GM12878 (cell line): Measurements from ENCODE around the gene TRPM5. TPM values are rescaled to one million over a fixed set of nuclear protein-coding genes. Genes with fewer than 3 reads are reported as not detected.

ENCODE experiments used
- ATAC-seq: fragments of 200-7000 bp; cut with Tn5 transposase; 3 replicates; pipeline ENCODE4 v1.9.1; 2020; ENCODE audit warnings: mild to moderate bottlenecking, moderate library complexity
- BruUV-seq: library from RNA; stranded (reverse); fragments of 400-500 nt; replicated peaks from 2 replicates; lab custom pipeline; 2021; lab: Mats Ljungman, UMichigan
- CTCF ChIA-PET: fragments of 300-600 bp; sonication (Branson Sonifier 250); formaldehyde crosslinking; extraction: SDS; loops from one replicate; lab custom pipeline; 2021; ENCODE audit warnings: inconsistent platforms; lab: Yijun Ruan, JAX
- POLR2A ChIA-PET: fragments of 350-600 bp; formaldehyde crosslinking; extraction: SDS; loops from one replicate; lab custom pipeline; 2021; ENCODE audit warnings: inconsistent platforms; lab: Charles Lee
- RAD21 ChIA-PET: fragments of 300-600 bp; sonication (Branson Sonifier 250); formaldehyde crosslinking; loops from one replicate; lab custom pipeline; 2023; ENCODE audit warnings: antibody characterized with exemption; ENCODE audit not compliant: unreplicated experiment; lab: Charles Lee
- SMC1A ChIA-PET: fragments of 300-600 bp; sonication (Branson Sonifier 250); formaldehyde crosslinking; loops from one replicate; lab custom pipeline; 2023; ENCODE audit not compliant: unreplicated experiment, uncharacterized antibody; lab: Charles Lee
- DNase-seq: peaks from one replicate; pipeline ENCODE4 v3.0.0-alpha.2; 2011; ENCODE audit warnings: low read depth, low spot score
- FAIRE-seq: peaks from 3 replicates; lab custom pipeline; 2011; peaks lifted over from hg19 to GRCh38; lab: Jason Lieb, UNC
- H2AFZ ChIP-seq: 2 replicates; pipeline ENCODE4 v1.6.0; 2011; ENCODE audit warnings: low read depth, low read length, control low read depth; ENCODE audit not compliant: control insufficient read depth
- H3K27ac ChIP-seq: 2 replicates; pipeline ENCODE4 v1.5.1; 2011; ENCODE audit warnings: control low read depth; ENCODE audit not compliant: control insufficient read depth, insufficient read depth
- H3K27me3 ChIP-seq, 2 experiments: replicated peaks in 1 of 2; 2 replicates each; pipeline versions ENCODE4 v1.6.0 to v1.6.1; 2011; ENCODE audit warnings: low read length in 1 of 2; ENCODE audit not compliant: control insufficient read depth in 2 of 2, insufficient read depth in 2 of 2
- H3K36me3 ChIP-seq, 2 experiments: 2 replicates each; pipeline ENCODE4 v1.5.1; 2011; ENCODE audit warnings: low read length in 1 of 2; ENCODE audit not compliant: control insufficient read depth in 2 of 2, insufficient read depth in 2 of 2
- H3K4me1 ChIP-seq: 2 replicates; pipeline ENCODE4 v1.6.1; 2011; ENCODE audit warnings: mild to moderate bottlenecking, low read length, moderate library complexity, mixed read lengths; ENCODE audit not compliant: control insufficient read depth, insufficient read depth
- H3K4me2 ChIP-seq: 2 replicates; pipeline ENCODE4 v1.6.0; 2011; ENCODE audit warnings: control low read depth; ENCODE audit not compliant: control insufficient read depth, insufficient read depth
- H3K4me3 ChIP-seq: fragments of 200-600 bp; sonication (generic); 2 replicates; pipeline ENCODE4 v1.5.1; 2016
- H3K79me2 ChIP-seq: 2 replicates; pipeline ENCODE4 v1.6.0; 2011; ENCODE audit warnings: low read length; ENCODE audit not compliant: control insufficient read depth, insufficient read depth
- H3K9ac ChIP-seq: 2 replicates; pipeline ENCODE4 v1.8.0; 2011; ENCODE audit warnings: low read length, control low read depth, mixed read lengths; ENCODE audit not compliant: control insufficient read depth, insufficient read depth
- H3K9me3 ChIP-seq: replicated peaks from 3 replicates; pipeline ENCODE4 v1.5.1; 2011; ENCODE audit warnings: mild to moderate bottlenecking, low read length; ENCODE audit not compliant: control insufficient read depth, insufficient read depth
- H4K20me1 ChIP-seq: 2 replicates; pipeline ENCODE4 v1.6.0; 2011; ENCODE audit not compliant: control insufficient read depth, insufficient read depth
- ATF2 ChIP-seq: IDR thresholded peaks from 2 replicates; pipeline ENCODE4 v1.6.1; 2012; ENCODE audit warnings: low read length, inconsistent platforms
- CEBPB ChIP-seq, 2 experiments: fragments of 150-350 bp in 1 of 2; IDR thresholded peaks; 2 replicates each; pipeline ENCODE4 v1.6.1; 2012 to 2014; ENCODE audit warnings: low read depth in 2 of 2, low read length in 2 of 2, borderline replicate concordance in 1 of 2, inconsistent platforms in 1 of 2
- MEF2B ChIP-seq: fragments of 450-650 bp; IDR thresholded peaks from 2 replicates; pipeline ENCODE4 v1.6.1; 2018; ENCODE audit warnings: mild to moderate bottlenecking, moderate library complexity; ENCODE audit not compliant: partially characterized antibody, poor library complexity, severe bottlenecking
- NBN ChIP-seq: fragments of 450-650 bp; IDR thresholded peaks from 2 replicates; pipeline ENCODE4 v1.6.1; 2016
- RFX5 ChIP-seq: IDR thresholded peaks from 2 replicates; pipeline ENCODE4 v1.6.1; 2011; ENCODE audit warnings: low read depth, low read length, improper control_type of control experiment
- SIN3A ChIP-seq: IDR thresholded peaks from 2 replicates; pipeline ENCODE4 v1.6.1; 2012; ENCODE audit warnings: low read depth, low read length, improper control_type of control experiment
- SREBF2 ChIP-seq: IDR thresholded peaks from 2 replicates; pipeline ENCODE4 v1.6.1; 2012; ENCODE audit warnings: mild to moderate bottlenecking, low read length
- SRF ChIP-seq, 2 experiments: IDR thresholded peaks; 2 replicates each; pipeline ENCODE4 v1.6.1; 2011; ENCODE audit warnings: low read depth in 2 of 2, low read length in 2 of 2, mild to moderate bottlenecking in 1 of 2, moderate library complexity in 1 of 2
- STAT1 ChIP-seq: fragments of 450-650 bp; conservative IDR thresholded peaks from 2 replicates; pipeline ENCODE4 v1.6.1; 2014; ENCODE audit warnings: antibody characterized with exemption, mild to moderate bottlenecking
- USF2 ChIP-seq: IDR thresholded peaks from 2 replicates; pipeline ENCODE4 v1.6.1; 2011; ENCODE audit warnings: low read depth, low read length, improper control_type of control experiment, borderline replicate concordance
- YY1 ChIP-seq: IDR thresholded peaks from 2 replicates; pipeline ENCODE4 v1.6.1; 2011; ENCODE audit warnings: low read depth, mild to moderate bottlenecking, low read length
- WGBS: methylation state at CpG from one replicate; pipeline ENCODE4 v1.1.6; 2016; ENCODE audit warnings: low lambda C conversion rate; ENCODE audit not compliant: insufficient replicate concordance, insufficient coverage; ENCODE audit errors: missing lambda C conversion rate; 5-methylcytosine and 5-hydroxymethylcytosine counted together
- in situ Hi-C: fragments of 300-500 bp; cut with MboI; formaldehyde crosslinking; loops from 9 replicates; pipeline ENCODE4 v1.14.3; 2018; ENCODE audit warnings: mixed read lengths
- intact Hi-C: fragments of 100-400 bp; cut with micrococcal nuclease; formaldehyde crosslinking; loops from one replicate; pipeline ENCODE4 v1.14.2; 2022; ENCODE audit not compliant: unreplicated experiment
- polyA plus RNA-seq, 11 experiments: library from polyadenylated mRNA; depleted of rRNA in 4 of 11; unstranded in 6 of 11; stranded (reverse) in 5 of 11; fragments of >200 nt; fragmentation: Nextera tagmentation in 4 of 11; fragmentation: Illumina TruSeq in 1 of 11; extraction: Ambion mirVana in 4 of 11; extraction: Trizol in 1 of 11; gene quantifications; 1 replicate in 1 of 11; 2 replicates in 10 of 11; pipeline versions ENCODE4 v1.2.1 to v1.2.3, GENCODE V29; 2011 to 2016; ENCODE audit warnings: inconsistent platforms in 2 of 11, missing spikeins in 2 of 11, low read depth in 1 of 11
- total RNA-seq, 4 experiments: library from RNA; depleted of rRNA in 3 of 4; stranded (reverse); fragments of >200 nt in 3 of 4; fragmentation: Illumina TruSeq in 1 of 4; extraction: Trizol in 1 of 4; gene quantifications; 2 replicates each; pipeline versions ENCODE4 v1.2.1 to v1.2.3, GENCODE V29; 2013 to 2021

Gene TRPM5
- total and polyA plus RNA-seq, 10 of the 15 experiments (the other 5 are each of a cell fraction or from before 2014, with no cell fraction given): not detected

- H3K27me3 ChIP-seq: no peaks in the 10 kb centered on the region
- no peaks in the 10 kb centered on the region for H4K20me1 ChIP-seq
- RAD21 ChIA-PET: no interaction called here
- no peaks in the 10 kb centered on the region for H3K4me1 ChIP-seq
- CTCF ChIA-PET: no interaction called here
- H3K36me3 ChIP-seq: no peaks in the 10 kb centered on the region
- in situ Hi-C loops (no loop called here), intact Hi-C loops (no loop called here)
- POLR2A ChIA-PET: no interaction called here
- ATAC-seq (no peak), FAIRE-seq (no peak)
- no peak overlapping the region for H3K4me2 ChIP-seq
- SMC1A ChIA-PET: no interaction called here
- no peak overlapping the region for H3K27ac ChIP-seq
- WGBS: 38% methylated on average over 6 of the region's 6 CpGs
- no peak overlapping the region for H3K9ac ChIP-seq
- no peak overlapping the region for H2AFZ ChIP-seq
- no TSS peak for BruUV-seq
- no peaks in the 10 kb centered on the region; the same call in 2 of the 3 replicates for H3K9me3 ChIP-seq
- TF ChIP-seq SIN3A (no peak), SRF (IDR thresholded peaks at IDR 0.05; ENCODE audit: low read depth in 2 of 2, low read length in 2 of 2) (no peak), SREBF2 (no peak), STAT1 (no peak), CEBPB (IDR thresholded peaks at IDR 0.05; ENCODE audit: borderline replicate concordance in 1 of 2, low read depth in 2 of 2, low read length in 2 of 2) (no peak), YY1 (no peak), MEF2B (no peak), RFX5 (no peak)
- TF ChIP-seq, all 136 proteins: peak for 0
- Histone ChIP-seq H3K4me3 (no peak overlapping the region), H3K79me2 (no peaks in the 10 kb centered on the region)
- no peak for DNase-seq
Measured at GRCh38 chr11:2451916-2452315, 7.6 kb upstream of the TRPM5 start.

GRCh38 chr11:2451336-2451735 is 7.0 kb upstream of the TRPM5 start:
- TF ChIP-seq USF2 (no peak), ATF2 (no peak), SIN3A (no peak), NBN (no peak)
- H3K4me3 ChIP-seq: no peak overlapping the region
- no peak overlapping the region for H3K9ac ChIP-seq
- DNase-seq (no peak), ATAC-seq (no peak), FAIRE-seq (no peak)
- no peaks in the 10 kb centered on the region for H3K36me3 ChIP-seq
- no peaks in the 10 kb centered on the region for H3K4me1 ChIP-seq
- ChIA-PET POLR2A (no interaction called here), CTCF (no interaction called here), SMC1A (no interaction called here), RAD21 (no interaction called here)
- no peak overlapping the region for H3K27ac ChIP-seq
- no peak overlapping the region for H3K4me2 ChIP-seq
- no peaks in the 10 kb centered on the region for H4K20me1 ChIP-seq
- H2AFZ ChIP-seq: no peak overlapping the region
- 43% methylated on average over 15 of the region's 15 CpGs for WGBS
- BruUV-seq: no TSS peak
- intact Hi-C loops (no loop called here), in situ Hi-C loops (no loop called here)
- no peaks in the 10 kb centered on the region; the same call in 2 of the 3 replicates for H3K9me3 ChIP-seq
- peaks cover 0 to 2% of the 10 kb centered on the region in 2 experiments; a peak in 2 of 4 replicates for H3K27me3 ChIP-seq
- H3K79me2 ChIP-seq: no peaks in the 10 kb centered on the region
